Stimulated activated naive CD8-positive, alpha-beta T cell treated with anti-CD3 and anti-CD28 coated beads, Interleukin-15, Interleukin-2, amounts not matched to agents 100 ng/mL and 50 ng/mL, for 24 hours (primary cell): Measurements from ENCODE around the gene RHBDF2.
"Not testable (repeated sequence)": the region's sequence is repeated elsewhere in the genome, so short reads cannot be mapped to it uniquely, and the experiment has no call there.

Source experiments
- H3K27ac Mint-ChIP-seq: one replicate; pipeline ENCODE4 v1.8.0; 2021; ENCODE audit warnings: mild to moderate bottlenecking, mixed read lengths
- H3K27me3 Mint-ChIP-seq: one replicate; pipeline ENCODE4 v1.8.0; 2021; ENCODE audit warnings: mixed read lengths
- H3K36me3 Mint-ChIP-seq: one replicate; pipeline ENCODE4 v1.8.0; 2021; ENCODE audit warnings: low read depth, mixed read lengths
- H3K4me1 Mint-ChIP-seq: one replicate; pipeline ENCODE4 v1.8.0; 2021; ENCODE audit warnings: low read depth, mixed read lengths
- H3K4me3 Mint-ChIP-seq: one replicate; pipeline ENCODE4 v1.8.0; 2021; ENCODE audit warnings: mild to moderate bottlenecking, mixed read lengths
- H3K9me3 Mint-ChIP-seq: one replicate; pipeline ENCODE4 v1.8.0; 2021; ENCODE audit warnings: mixed read lengths

The RHBDF2 gene

DNA sequence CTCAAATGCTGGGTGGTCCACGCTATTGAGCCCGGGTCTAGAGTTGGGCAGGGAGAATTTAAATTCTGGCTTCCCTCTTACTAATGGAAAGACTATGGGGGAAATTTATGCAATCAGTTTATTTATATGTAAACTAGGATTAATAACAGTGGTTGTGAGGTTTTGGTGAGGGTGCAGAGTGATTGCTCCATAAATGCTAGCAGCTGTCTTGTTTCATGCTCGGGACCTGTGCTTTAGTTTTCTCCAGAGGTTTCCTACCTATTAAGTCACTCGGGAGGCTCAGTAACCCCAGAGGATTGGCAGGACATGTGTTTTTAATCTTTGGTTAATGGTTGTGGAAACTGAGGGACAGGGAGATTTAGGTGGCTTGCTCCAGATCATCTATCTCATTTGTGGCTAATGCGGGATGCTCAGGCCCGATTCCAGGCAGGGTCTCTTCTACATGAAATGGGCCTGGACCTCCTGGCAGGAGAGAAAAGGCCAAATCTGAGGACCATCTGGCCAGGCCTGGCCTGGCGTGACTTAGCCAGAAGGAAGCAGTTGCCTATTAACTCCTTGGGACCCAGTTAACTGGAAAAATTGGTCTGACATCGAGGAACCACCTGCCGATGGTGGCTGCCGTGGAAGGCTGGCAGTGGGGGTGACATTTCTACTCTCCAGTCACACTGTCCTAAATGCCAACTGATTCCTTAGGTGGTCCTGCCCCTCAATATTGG is 40.7 kb upstream of the RHBDF2 start:
- no peaks in the 10 kb centered on the region for H3K36me3 Mint-ChIP-seq
- H3K27me3 Mint-ChIP-seq: peaks cover 36% of the 10 kb centered on the region
- H3K4me1 Mint-ChIP-seq: no peaks in the 10 kb centered on the region
- H3K4me3 Mint-ChIP-seq: no peak overlapping the region
- no peaks in the 10 kb centered on the region for H3K9me3 Mint-ChIP-seq
- no peak overlapping the region for H3K27ac Mint-ChIP-seq

DNA sequence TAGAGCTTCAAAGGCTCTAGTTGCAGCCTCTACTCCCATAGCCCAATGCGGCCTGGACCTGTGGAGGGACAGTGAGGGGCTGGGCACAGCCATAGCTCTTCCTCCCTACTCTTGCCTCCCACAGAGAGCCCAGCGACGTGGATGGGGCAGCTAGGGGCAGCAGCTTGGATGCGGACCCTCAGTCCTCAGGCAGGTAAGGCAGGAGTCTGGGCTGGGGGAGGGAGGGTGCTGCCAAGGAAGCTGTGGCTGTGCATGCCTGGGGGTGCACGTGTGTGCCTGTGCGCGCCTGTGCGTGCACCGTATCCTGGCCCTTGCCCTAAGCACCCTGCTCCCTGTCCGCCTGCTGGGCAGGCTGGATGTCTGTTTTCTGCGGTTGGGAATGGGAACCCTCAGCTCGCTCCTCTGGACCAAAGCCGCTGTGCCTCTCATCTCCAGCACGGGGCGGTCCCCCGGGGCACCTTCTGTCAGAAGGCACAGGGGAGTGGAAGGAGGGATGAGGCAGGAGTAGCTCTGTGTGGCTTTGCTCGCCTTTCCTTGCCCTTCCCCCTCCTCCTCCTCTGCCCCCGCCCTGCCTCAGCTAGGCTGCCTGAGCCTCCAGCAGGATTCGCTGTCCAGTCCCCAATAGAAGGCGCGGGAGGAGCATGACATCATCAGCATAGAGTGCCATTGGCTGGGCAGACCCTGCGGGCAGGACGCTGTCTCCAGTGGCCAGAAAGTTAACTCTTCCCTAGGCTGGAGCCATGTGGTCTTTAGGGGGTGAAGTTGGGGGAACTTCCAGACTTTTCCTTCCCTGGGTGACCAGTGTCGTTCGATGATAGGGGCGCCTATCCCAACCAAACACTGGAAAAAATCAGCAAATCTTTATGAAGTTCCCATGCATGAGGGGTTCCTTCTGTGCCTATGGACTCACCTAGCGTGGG is 39.4 kb upstream of the RHBDF2 start:
- no peaks in the 10 kb centered on the region for H3K9me3 Mint-ChIP-seq
- H3K4me3 Mint-ChIP-seq: no peak overlapping the region
- no peaks in the 10 kb centered on the region for H3K4me1 Mint-ChIP-seq
- peaks cover 43% of the 10 kb centered on the region for H3K27me3 Mint-ChIP-seq
- no peak overlapping the region for H3K27ac Mint-ChIP-seq
- H3K36me3 Mint-ChIP-seq: no peaks in the 10 kb centered on the region

DNA sequence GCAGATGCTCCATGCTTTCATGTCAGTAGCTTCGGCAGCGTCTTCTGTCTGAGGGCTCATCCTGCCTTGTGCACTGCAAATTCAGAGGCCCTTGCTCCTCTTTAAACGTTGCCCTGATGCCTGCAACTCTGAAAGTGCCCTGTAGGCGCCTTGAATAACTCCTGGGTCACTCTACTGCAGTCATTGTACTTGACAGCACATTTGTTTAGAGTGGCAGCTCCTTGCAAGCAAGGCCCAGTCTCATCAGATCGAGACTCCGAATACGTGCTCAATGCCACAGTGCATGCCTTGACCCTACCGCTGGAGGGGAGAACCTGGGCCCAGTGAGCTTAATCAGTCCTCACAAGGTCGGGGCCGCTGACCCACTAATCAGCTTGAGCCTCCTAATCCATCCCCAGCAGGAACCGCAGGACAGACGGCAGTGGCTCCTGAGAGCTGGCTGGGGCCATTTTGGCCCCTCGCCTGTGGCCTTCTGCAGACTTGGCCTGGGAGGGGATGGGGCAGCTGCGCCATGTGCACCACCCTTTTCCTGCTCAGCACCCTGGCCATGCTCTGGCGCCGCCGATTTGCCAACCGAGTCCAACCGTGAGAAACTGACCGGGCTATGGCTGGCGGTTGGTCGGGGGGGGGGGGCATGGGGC is 38.5 kb upstream of the RHBDF2 start, which contains the start of gene PRCD:
TSS of gene PRCD (plus strand) at position 414 of the 641 bp plus-strand sequence. CDS start at position 512, 98 bp downstream.
- H3K4me3 Mint-ChIP-seq: peak within 1 kb of the TSS; percentile 51
- peaks cover 43% of the 10 kb centered on the region for H3K27me3 Mint-ChIP-seq
- H3K27ac Mint-ChIP-seq: no peak within 1 kb of the TSS
- no peaks in the 10 kb centered on the region for H3K4me1 Mint-ChIP-seq
- no peaks in the 10 kb centered on the region for H3K36me3 Mint-ChIP-seq
- H3K9me3 Mint-ChIP-seq: no peaks in the 10 kb centered on the region

DNA sequence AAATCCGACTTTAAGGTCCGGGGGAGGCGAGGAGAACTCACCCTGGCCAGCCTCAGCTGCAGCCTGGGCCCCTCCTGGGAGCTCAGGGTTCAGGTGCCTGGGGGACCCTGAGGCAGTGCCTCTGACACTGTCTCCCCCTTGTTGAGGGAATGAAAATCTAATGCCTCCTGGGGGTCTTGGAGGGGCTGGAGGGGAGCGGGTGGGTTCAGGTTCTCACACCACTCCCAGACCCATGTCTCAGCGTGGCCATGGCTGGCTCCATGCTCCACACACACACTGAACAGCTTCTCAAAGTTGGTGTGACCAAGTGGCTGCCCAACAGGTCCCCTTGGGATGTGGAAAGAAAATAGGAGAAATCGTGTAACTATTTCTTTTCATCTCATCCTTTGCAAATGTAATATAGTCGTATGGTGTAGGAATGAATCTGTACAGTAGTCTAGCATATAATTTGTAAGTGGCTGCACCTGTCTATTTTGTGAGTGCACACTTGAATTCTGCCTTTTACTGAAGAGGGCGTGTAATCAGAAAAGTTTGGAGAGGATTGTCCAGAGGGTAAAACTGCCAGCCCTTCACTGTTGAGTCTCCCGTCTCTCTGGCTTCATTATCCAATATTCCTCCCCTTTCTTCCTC is 37.8 kb upstream of the RHBDF2 start:
- Mint-ChIP-seq H3K27me3 (peaks cover 42% of the 10 kb centered on the region), H3K36me3 (no peaks in the 10 kb centered on the region), H3K4me1 (no peaks in the 10 kb centered on the region), H3K27ac (no peak overlapping the region), H3K9me3 (no peaks in the 10 kb centered on the region), H3K4me3 (peak overlapping the region; percentile 51)

DNA sequence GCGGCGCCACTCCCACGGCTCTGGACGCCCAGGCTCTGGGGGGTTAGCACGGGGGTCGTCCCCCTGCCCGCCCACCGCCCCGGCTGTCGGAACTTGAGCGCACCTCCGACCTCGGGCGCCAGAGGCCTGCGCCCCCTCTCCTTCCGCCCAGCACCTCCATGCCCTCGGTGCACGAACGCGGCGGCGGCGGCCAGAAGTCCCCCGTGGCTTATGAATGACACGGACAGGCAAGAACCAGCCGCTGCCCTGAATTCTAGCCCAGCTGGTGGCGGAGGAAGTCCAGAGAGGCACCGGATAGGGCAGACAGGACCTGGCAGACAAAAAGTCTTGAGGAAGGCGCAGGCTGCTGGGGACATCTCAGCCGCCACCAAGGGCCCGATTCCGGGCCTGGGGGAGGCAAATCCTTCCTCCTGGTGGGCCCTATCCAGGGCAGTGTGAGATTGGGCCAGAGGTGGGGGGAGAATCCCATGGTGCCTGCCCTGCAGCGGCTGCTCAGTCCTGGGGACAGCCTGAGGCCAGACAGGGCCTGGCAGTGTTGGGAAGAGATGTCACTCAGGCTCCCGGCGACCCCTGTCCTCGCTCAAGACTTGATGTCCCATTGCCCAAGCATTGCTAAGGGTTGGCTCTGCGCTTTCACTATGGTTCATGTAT is 37.2 kb upstream of the RHBDF2 start:
- H3K4me1 Mint-ChIP-seq: no peaks in the 10 kb centered on the region
- peaks cover 37% of the 10 kb centered on the region for H3K27me3 Mint-ChIP-seq
- no peaks in the 10 kb centered on the region for H3K36me3 Mint-ChIP-seq
- peak overlapping the region; percentile 51 for H3K4me3 Mint-ChIP-seq
- H3K27ac Mint-ChIP-seq: no peak overlapping the region
- no peaks in the 10 kb centered on the region for H3K9me3 Mint-ChIP-seq

DNA sequence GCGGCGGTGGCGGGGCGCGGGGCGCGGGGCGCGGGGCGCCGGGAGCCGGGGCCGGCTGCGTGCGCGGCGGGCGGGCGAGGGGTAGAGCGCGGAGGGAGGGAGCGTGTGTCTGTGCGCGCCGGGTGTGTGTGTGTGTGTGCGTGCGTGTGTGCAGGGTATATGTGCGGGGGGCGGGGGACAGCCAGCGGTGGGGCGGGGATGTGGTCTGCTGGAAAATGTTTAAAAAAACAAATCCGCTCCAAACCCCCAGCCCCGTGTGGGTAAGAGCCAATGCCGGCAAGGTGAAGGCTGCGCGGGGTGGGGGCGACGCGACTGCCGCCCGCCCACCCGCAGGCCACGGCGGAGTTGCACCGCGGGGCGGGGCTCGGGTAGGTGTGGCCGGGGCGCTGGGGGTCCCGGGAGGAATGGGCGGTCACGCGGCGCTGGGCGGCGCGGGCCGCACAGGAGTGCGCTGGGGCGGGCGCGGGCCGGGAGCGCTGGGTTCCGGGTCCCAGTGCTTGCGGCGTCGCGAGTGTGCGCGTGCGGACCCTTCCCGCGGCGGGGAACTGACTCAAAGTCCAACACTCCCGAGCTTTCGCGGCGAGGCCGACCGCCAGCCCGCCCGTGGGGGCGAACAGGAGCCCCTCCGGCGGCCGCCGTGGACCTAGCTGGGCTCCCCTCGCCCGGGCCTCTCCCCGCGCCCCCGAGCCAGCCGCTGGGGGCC is 36.5 kb upstream of the RHBDF2 start, which contains the start of gene CYGB:
TSS of gene CYGB (minus strand) at position 132 of the 703 bp plus-strand sequence. CDS start 167 bp downstream, outside the sequence.
- Mint-ChIP-seq H3K4me1 (no peaks in the 10 kb centered on the region), H3K36me3 (no peaks in the 10 kb centered on the region), H3K27me3 (peaks cover 37% of the 10 kb centered on the region), H3K4me3 (no peak within 1 kb of the TSS), H3K9me3 (no peaks in the 10 kb centered on the region), H3K27ac (no peak within 1 kb of the TSS)

DNA sequence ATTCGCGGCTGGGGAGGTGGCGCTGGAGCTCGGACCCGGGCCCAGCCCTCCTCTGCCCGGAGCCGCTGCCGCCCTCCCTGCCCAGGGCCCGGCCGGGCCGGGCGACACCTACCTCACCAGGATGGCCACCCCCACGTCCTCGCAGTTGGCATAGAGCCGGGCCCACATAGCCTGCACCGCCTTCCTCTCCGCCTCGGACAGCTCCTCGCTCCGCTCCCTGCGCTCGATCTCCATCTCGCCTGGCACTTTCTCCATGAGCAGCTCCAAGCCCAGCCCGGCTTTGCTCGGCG is 36.0 kb upstream of the RHBDF2 start:
- Mint-ChIP-seq H3K36me3 (no peaks in the 10 kb centered on the region), H3K9me3 (no peaks in the 10 kb centered on the region), H3K27ac (no peak overlapping the region), H3K27me3 (peaks cover 33% of the 10 kb centered on the region), H3K4me3 (no peak overlapping the region), H3K4me1 (no peaks in the 10 kb centered on the region)

DNA sequence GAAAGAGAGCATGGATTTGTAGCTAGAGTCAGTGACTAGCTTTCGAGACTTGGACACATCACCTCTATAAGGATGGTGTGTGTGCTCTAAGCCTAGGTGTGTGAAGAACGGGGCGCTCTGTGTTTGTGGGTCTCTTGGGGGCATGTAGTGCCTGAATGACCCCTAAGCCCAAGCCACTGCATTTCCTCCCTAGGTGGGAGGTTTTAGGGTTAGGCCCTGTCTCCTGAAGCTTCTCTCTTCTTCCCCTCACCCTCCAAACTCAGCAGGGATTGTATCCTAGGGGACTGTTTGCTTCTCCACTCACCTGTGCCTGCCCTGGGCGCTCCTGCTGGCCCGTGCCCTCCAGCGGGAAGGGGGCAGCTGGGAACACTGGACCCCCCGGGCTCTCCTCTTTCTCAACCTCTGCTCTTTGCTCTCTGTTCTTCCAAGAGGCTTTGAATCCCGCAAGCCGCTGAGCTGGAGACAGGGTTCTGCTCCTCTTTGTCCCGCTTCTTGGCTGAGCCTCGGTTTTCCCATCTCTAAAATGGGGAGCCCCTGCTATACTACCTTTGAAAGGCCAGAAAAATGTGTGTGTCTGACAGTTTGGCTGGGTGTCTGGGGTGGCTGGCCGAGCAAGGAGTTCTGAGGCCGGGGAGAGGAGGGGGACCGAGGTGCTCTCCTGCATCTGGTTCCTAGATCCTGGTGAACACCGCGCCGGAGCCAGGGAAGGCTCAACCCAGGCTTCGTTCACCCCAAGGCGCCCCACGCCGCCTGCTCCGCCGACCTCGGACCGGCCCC is 35.5 kb upstream of the RHBDF2 start:
- Mint-ChIP-seq H3K36me3 (no peaks in the 10 kb centered on the region), H3K27ac (no peak overlapping the region), H3K9me3 (no peaks in the 10 kb centered on the region), H3K4me1 (no peaks in the 10 kb centered on the region), H3K4me3 (no peak overlapping the region), H3K27me3 (peaks cover 28% of the 10 kb centered on the region)

DNA sequence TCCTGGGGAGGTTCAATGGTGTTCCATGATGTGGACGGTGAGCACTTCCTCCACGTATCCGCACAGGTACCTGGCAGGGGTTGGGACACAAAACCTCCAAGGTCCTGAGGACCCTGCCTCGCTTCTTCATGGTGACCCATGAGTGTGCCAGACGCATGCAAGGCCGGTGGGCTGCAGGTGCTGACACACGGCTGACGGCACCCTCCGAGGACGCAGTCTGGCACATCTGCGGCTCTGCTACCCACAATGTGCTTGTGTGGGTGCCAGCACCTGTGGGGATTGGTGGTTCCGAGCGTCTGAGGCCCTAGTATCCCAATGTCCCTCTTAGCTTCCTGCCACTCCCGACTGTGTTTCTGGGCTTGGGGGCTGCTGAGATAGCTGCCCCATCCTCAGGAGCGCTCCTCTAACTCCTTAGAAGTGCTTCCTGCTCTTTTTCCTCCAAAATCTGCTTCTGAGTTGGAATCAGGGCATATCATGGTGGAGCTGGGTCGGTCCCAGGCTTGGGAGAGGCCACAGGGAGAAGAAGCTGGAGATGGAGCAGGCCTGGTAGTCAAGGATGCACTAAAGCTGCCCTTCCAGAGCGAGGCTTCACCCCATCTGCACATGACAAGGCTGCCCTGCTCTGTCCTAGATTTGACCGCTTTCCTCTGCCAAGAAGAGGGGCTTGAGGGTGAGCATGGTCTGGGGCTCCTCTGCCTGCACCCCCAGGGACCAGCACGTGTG is 34.7 kb upstream of the RHBDF2 start:
- Mint-ChIP-seq H3K4me1 (no peaks in the 10 kb centered on the region), H3K27ac (no peak overlapping the region), H3K36me3 (no peaks in the 10 kb centered on the region), H3K27me3 (peaks cover 28% of the 10 kb centered on the region), H3K4me3 (no peak overlapping the region), H3K9me3 (no peaks in the 10 kb centered on the region)

DNA sequence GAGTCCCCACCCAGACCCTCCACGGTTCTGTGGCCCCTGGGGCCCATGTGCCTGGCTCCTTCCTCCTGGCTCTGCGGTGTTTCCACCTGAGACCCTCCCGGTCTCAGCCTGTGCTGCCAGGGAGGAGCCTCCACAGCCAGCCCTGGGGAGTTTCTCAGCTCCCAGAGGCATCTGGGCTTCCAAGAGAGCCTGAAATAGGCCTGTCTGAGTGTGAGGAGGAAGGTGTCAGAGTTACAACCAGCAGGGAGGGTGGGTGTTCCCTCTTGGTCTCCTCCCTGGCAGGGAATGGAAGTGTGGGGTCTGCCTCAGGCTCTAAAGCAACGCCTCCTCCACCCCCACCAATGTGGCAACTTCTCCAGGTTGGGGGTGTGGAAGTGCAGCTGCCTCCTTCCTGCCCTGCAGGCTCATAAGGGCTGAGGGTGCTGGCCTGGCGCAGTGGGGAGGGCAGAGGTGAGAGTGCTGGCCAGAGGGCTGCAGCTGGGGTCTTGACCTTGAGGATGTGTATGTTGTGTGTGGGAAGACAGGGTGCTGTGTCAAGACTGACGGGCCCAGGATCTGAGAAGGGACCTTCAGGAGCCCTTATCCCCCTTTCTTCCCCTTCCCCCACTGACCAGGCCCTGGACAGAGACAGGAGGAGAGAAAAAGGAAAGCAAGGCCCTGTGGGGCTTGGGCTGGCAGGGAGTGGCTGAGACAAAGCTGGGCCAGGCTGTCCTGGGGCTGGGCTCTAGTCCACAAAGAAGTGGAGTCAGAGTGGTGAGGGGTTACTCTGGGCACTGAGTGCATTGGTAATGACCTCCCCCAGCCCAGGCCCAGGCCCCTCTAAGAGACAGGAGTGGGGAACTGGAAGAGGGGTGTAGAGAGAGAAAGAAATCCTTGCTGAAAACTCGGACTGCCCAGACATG is 33.9 kb upstream of the RHBDF2 start:
- Mint-ChIP-seq H3K36me3 (no peaks in the 10 kb centered on the region), H3K4me1 (peaks cover 4% of the 10 kb centered on the region), H3K9me3 (no peaks in the 10 kb centered on the region), H3K4me3 (no peak overlapping the region), H3K27ac (no peak overlapping the region), H3K27me3 (peaks cover 24% of the 10 kb centered on the region)

DNA sequence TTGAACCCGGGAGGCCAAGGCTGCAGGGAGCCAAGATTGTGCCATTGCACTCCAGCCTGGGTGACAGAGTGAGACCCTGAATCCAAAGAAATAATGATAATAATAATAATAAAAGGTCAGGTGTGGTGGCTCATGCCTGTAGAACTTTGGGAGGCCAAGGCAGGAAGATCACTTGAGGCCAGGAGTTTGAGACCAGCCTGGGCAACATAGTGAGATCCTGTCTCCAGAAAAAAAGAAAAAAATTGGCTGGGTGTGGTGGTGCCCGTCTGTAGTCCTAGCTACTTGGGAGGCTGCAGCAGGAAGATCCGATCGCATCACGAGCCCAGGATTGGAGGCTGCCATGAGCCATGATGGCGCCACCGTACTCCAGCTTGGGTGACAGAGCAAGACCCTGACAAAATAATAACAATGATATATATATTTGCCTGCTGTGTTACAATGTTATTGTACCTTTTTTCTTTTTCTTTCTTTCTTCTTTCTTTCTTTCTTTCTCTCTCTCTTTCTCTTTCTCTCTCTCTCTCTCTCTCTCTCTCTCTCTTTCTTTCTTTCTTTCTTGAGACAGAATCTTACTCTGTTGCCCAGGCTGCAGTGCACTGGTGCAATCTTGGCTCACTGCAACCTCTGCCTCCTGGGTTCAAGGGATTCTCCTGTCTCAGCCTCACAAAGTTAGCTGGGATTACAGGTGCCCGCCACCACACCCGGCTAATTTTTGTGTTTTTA is 32.6 kb upstream of the RHBDF2 start:
- H3K9me3 Mint-ChIP-seq, H3K4me3 Mint-ChIP-seq, H3K36me3 Mint-ChIP-seq, H3K27ac Mint-ChIP-seq: not testable (repeated sequence)
- Mint-ChIP-seq H3K4me1 (peaks cover 14% of the 10 kb centered on the region), H3K27me3 (peaks cover 14% of the 10 kb centered on the region)
